HL-60 (cell line): Measurements from ENCODE around the gene PHLPP1.
"Not testable (repeated sequence)": the region's sequence is repeated elsewhere in the genome, so short reads cannot be mapped to it uniquely, and the experiment has no call there.

Experiments used
- DNase-seq, 2 experiments: peaks; one replicate each; pipeline ENCODE4 v3.0.0-alpha.2; 2010 to 2020; ENCODE audit warnings: low read depth in 1 of 2, low spot score in 1 of 2
- H3K27ac ChIP-seq: fragments of 250-450 bp; sonication (Bioruptor Pico); replicated peaks from 2 replicates; pipeline ENCODE4 v1.5.1; 2020; ENCODE audit warnings: mild to moderate bottlenecking, moderate library complexity
- H3K27me3 ChIP-seq: fragments of 250-450 bp; sonication (Bioruptor Pico); 2 replicates; pipeline ENCODE4 v1.5.1; 2021; ENCODE audit warnings: mild to moderate bottlenecking, moderate library complexity; ENCODE audit not compliant: insufficient read depth, poor library complexity, severe bottlenecking
- H3K4me3 ChIP-seq: replicated peaks from 2 replicates; pipeline ENCODE4 v1.5.1; 2011; ENCODE audit warnings: mild to moderate bottlenecking, control low read depth, low read length; ENCODE audit not compliant: insufficient read depth
- CTCF ChIP-seq: IDR thresholded peaks from one replicate; pipeline ENCODE4 v1.5.1; 2011; ENCODE audit warnings: low read length, control low read depth, inconsistent platforms; ENCODE audit not compliant: insufficient read depth
- GABPA ChIP-seq: IDR thresholded peaks from 2 replicates; pipeline ENCODE4 v1.6.1; 2012; ENCODE audit warnings: low read depth
- POLR2AphosphoS5 ChIP-seq: IDR thresholded peaks from 2 replicates; pipeline ENCODE4 v1.6.1; 2012; ENCODE audit warnings: low read depth
- REST ChIP-seq: IDR thresholded peaks from 2 replicates; pipeline ENCODE4 v1.6.1; 2012; ENCODE audit warnings: low read depth; ENCODE audit not compliant: insufficient replicate concordance
- SPI1 ChIP-seq: IDR thresholded peaks from 2 replicates; pipeline ENCODE4 v1.6.1; 2012; ENCODE audit warnings: low read depth, mild to moderate bottlenecking, borderline replicate concordance

The PHLPP1 gene

GRCh38 chr18:62807396-62807795 lies 92.1 kb downstream of the PHLPP1 start:
- peak; percentile 45 to 80 for DNase-seq
- H3K27me3 ChIP-seq, result no peaks in the 10 kb centered on the region
- TF ChIP-seq CTCF, result no peak
- no peak overlapping the region for H3K4me3 ChIP-seq
- H3K27ac ChIP-seq, result peak overlapping the region; percentile 32

GRCh38 chr18:62808123-62808522 lies 92.8 kb downstream of the PHLPP1 start:
- Histone ChIP-seq H3K27ac (peak overlapping the region; percentile 32), H3K27me3 (no peaks in the 10 kb centered on the region), H3K4me3 (no peak overlapping the region)
- DNase-seq, result peak in 1 of 2 experiments; percentile 45
- TF ChIP-seq POLR2AphosphoS5, result no peak
- TF ChIP-seq SPI1, result peak; percentile 38; the same call in 1 of the 2 replicates
- TF ChIP-seq REST, result no peak
- TF ChIP-seq GABPA, result no peak
- no peak for TF ChIP-seq CTCF

GRCh38 chr18:62809445-62809844 lies 94.1 kb downstream of the PHLPP1 start:
- not testable (repeated sequence) for H3K27ac ChIP-seq, H3K27me3 ChIP-seq, DNase-seq, H3K4me3 ChIP-seq

- TF ChIP-seq CTCF, result no peak
- no peak for TF ChIP-seq REST
- TF ChIP-seq POLR2AphosphoS5, result no peak
- Histone ChIP-seq H3K27ac (no peak overlapping the region), H3K27me3 (no peaks in the 10 kb centered on the region), H3K4me3 (no peak overlapping the region)
- no peak for DNase-seq
These were observed 94.6 kb downstream of the PHLPP1 start for GRCh38 chr18:62809900-62810299.
